Gastrocnemius medialis (tissue), 4 donors: Measurements from ENCODE around the gene UGGT1. TPM values are rescaled to one million over a fixed set of nuclear protein-coding genes. Genes with fewer than 3 reads are reported as not detected.

Experiments used
- ATAC-seq, 2 donors: fragments of 150-250 bp; one replicate each; pipeline ENCODE4 v1.9.1; 2016
- DNase-seq, 2 donors: peaks; one replicate each; pipeline ENCODE4 v3.0.0-alpha.2; 2019
- H3K27ac ChIP-seq, 4 donors: fragments of 200-600 bp; sonication (generic); 1 replicate in 1 of 4; 2 replicates in 3 of 4; pipeline ENCODE4 v1.5.1; 2016 to 2018; ENCODE audit warnings: mild to moderate bottlenecking in 2 of 4, moderate library complexity in 1 of 4
- H3K27me3 ChIP-seq, 3 donors: fragments of 200-600 bp; sonication (generic) in 2 of 3; 1 replicate in 1 of 3; 2 replicates in 2 of 3; pipeline versions ENCODE4 v1.5.1 to v1.6.0; 2016 to 2019; ENCODE audit warnings: mild to moderate bottlenecking in 1 of 3, moderate library complexity in 1 of 3
- H3K36me3 ChIP-seq, 2 donors: fragments of 200-600 bp; sonication (generic) in 1 of 2; one replicate each; pipeline ENCODE4 v1.5.1; 2017 to 2018
- H3K4me1 ChIP-seq, 2 donors: fragments of 200-600 bp; sonication (generic) in 1 of 2; one replicate each; pipeline ENCODE4 v1.5.1; 2016 to 2017; ENCODE audit warnings: mild to moderate bottlenecking in 2 of 2
- H3K4me3 ChIP-seq, 4 donors: fragments of 200-600 bp; sonication (generic) in 3 of 4; 1 replicate in 1 of 4; 2 replicates in 3 of 4; pipeline ENCODE4 v1.5.1; 2016 to 2019; ENCODE audit warnings: mild to moderate bottlenecking in 2 of 4
- H3K9me3 ChIP-seq, 3 donors: fragments of 200-600 bp; sonication (generic) in 2 of 3; 1 replicate in 1 of 3; 2 replicates in 2 of 3; pipeline ENCODE4 v1.5.1; 2016 to 2019
- POLR2A ChIP-seq, 2 donors: fragments of 450-650 bp; IDR thresholded peaks; one replicate each; pipeline ENCODE4 v1.6.1; 2017; ENCODE audit warnings: antibody characterized with exemption in 2 of 2, mild to moderate bottlenecking in 2 of 2, moderate library complexity in 2 of 2
- in situ Hi-C, 4 donors: fragments of 200-750 bp; cut with MboI; loops; one replicate each; pipeline versions ENCODE4 v1.15.0 to v1.8.0; 2017; ENCODE audit warnings: low sequenced_read_pairs in 4 of 4
- intact Hi-C: fragments of 100-400 bp; cut with DNase I; formaldehyde crosslinking; loops from one replicate; pipeline ENCODE4 v1.15.1; 2023; ENCODE audit warnings: low total_unique reads
- total RNA-seq, 4 donors: library from RNA; depleted of rRNA; stranded (reverse); fragments of >200 nt; gene quantifications; one replicate each; pipeline versions ENCODE4 v1.1.0 to v1.2.3, GENCODE V29; 2016
- TF ChIP-seq, protein P1 (sequence below), 5 experiments: fragments of 450-650 bp in 3 of 5; fragments of 200-600 bp in 2 of 5; sonication (generic) in 2 of 5; IDR thresholded peaks in 4 of 5; conservative IDR thresholded peaks in 1 of 5; 1 replicate in 4 of 5; 2 replicates in 1 of 5; pipeline ENCODE4 v1.5.1; 2016 to 2019; ENCODE audit warnings: antibody characterized with exemption in 5 of 5, mild to moderate bottlenecking in 3 of 5, moderate library complexity in 3 of 5

UGGT1 gene
- total RNA-seq, 4 donors from 2014 or later: 35.1 to 51.7 (median 45.2) TPM

DNA sequence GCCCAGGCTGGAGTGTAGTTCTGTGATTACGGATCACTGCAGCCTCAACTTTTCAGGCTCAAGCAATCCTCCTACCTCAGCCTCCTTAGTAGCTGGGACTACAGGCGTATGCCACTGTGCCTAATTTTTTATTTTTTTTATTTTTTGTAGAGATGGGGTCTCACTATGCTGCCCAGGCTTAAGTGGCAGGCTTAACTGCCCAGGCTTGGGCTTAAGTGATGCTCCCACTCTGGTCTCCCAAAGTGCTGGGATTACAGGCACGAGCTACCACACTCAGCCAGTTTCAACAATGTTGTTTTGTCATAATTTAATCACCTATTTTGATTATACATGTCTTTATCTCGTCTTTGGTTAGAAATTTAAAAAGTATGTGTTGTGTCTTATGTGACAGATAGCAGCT lies 18.2 kb downstream of the UGGT1 start:
- TF ChIP-seq, protein P1, sequence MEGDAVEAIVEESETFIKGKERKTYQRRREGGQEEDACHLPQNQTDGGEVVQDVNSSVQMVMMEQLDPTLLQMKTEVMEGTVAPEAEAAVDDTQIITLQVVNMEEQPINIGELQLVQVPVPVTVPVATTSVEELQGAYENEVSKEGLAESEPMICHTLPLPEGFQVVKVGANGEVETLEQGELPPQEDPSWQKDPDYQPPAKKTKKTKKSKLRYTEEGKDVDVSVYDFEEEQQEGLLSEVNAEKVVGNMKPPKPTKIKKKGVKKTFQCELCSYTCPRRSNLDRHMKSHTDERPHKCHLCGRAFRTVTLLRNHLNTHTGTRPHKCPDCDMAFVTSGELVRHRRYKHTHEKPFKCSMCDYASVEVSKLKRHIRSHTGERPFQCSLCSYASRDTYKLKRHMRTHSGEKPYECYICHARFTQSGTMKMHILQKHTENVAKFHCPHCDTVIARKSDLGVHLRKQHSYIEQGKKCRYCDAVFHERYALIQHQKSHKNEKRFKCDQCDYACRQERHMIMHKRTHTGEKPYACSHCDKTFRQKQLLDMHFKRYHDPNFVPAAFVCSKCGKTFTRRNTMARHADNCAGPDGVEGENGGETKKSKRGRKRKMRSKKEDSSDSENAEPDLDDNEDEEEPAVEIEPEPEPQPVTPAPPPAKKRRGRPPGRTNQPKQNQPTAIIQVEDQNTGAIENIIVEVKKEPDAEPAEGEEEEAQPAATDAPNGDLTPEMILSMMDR (IDR thresholded peaks at IDR 0.05 in 4 of 5, conservative IDR thresholded peaks at IDR 0.05 in 1 of 5): no peak
- no peak for TF ChIP-seq POLR2A (IDR thresholded peaks at IDR 0.05)
- H3K9me3 ChIP-seq: no peaks in the 10 kb centered on the region
- no peaks in the 10 kb centered on the region for H3K27me3 ChIP-seq
- intact Hi-C loops: no loop called here
- peaks cover 0 to 54% of the 10 kb centered on the region in 2 donors for H3K36me3 ChIP-seq
- H3K4me1 ChIP-seq: no peaks in the 10 kb centered on the region
- H3K4me3 ChIP-seq: no peak overlapping the region
- in situ Hi-C loops: no loop called here
- DNase-seq (no peak), ATAC-seq (no peak)
- no peak overlapping the region for H3K27ac ChIP-seq

DNA sequence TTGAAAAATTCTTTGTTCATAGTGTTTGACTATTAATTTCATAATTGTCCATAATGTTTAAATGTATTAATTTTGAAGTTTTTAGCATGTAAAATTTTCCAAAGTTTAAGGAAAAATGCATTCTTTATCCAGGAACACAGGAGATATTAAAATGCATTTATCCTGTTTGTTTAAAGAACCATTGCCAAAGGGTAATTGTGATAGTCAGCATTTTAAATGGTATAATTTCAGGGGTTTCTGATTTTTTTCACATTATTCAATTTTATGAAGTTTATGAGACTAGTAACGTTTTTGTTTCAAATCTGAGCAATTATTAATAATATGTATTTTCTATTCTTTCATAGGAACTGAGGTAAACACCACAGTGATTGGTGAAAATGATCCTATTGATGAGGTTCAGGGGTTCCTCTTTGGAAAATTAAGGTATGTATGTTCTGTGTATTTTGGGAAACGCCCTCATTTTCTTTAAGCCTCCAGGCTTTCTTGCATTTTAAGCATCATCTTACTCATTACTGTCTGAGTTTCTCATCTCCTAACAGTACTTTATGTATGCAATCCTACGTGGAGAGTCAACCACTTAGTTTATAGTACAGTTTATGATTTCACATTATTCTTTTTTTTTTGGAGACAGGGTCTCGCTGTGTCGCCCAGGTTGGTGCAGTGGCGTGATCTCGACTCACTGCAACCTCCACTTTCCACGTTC lies 25.1 kb downstream of the UGGT1 start:
- intact Hi-C loops (no loop called here), in situ Hi-C loops (no loop called here)
- DNase-seq (no peak), ATAC-seq (no peak)
- no peak overlapping the region for H3K27ac ChIP-seq
- TF ChIP-seq POLR2A (IDR thresholded peaks at IDR 0.05): no peak
- TF ChIP-seq, protein P1 (IDR thresholded peaks at IDR 0.05 in 4 of 5, conservative IDR thresholded peaks at IDR 0.05 in 1 of 5): no peak
- H3K27me3 ChIP-seq: no peaks in the 10 kb centered on the region
- H3K9me3 ChIP-seq: no peaks in the 10 kb centered on the region
- no peaks in the 10 kb centered on the region for H3K4me1 ChIP-seq
- no peak overlapping the region for H3K4me3 ChIP-seq
- peaks cover 0 to 85% of the 10 kb centered on the region in 2 donors for H3K36me3 ChIP-seq

DNA sequence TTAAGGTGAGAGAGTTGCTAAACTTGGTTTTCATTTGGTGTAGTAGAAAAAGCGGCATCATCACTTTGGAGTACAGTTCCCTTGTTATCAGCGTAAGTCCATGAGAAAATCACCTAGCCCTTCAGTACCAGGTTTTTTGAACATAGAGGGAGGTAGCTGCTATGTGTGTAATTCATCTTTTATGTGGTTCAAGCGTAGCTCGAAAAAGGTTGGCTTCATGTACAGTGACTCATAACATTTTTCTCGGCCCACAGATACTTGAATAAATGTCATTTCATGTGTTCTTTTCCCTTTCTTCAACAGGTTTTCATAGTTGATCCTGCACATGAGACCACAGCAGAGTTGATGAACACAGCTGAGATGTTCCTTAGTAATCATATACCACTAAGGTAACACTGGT lies 43.6 kb downstream of the UGGT1 start:
- in situ Hi-C loops (loop anchor here in 1 of 4 donors (25.0 kb wide), 1 partner anchor 822 kb away; no protein-coding TSS in a partner anchor), intact Hi-C loops (no loop called here)
- Histone ChIP-seq H3K9me3 (no peaks in the 10 kb centered on the region), H3K36me3 (peaks cover 3 to 91% of the 10 kb centered on the region in 2 donors), H3K27ac (no peak overlapping the region), H3K4me1 (no peaks in the 10 kb centered on the region), H3K27me3 (no peaks in the 10 kb centered on the region), H3K4me3 (no peak overlapping the region)
- DNase-seq (no peak), ATAC-seq (no peak)
- TF ChIP-seq, protein P1 (IDR thresholded peaks at IDR 0.05 in 4 of 5, conservative IDR thresholded peaks at IDR 0.05 in 1 of 5): no peak
- no peak for TF ChIP-seq POLR2A (IDR thresholded peaks at IDR 0.05)

DNA sequence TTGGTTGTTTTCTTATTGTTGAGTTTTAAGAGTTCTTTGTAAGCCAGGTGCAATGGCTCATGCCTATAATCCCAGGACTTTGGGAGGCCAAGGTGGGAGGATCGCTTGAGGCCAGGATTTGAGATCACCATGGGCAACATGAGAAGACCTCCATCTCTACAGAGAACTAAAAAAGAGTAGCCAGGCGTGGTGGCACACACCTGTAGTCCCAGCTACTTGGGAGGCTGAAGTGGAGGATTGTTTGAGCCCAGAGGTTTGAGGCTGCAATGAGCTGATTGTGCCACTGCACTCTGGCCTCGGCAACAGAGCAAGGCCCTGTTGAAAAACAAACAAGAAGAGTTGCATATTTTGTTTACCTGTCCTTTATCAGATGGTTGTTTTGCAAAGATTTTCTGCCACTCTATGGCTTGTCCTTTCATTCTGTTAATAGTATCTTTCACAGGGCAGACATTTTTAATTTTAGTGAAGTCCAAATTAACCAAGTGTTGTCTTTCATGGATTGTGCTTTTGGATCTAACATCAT lies 46.2 kb downstream of the UGGT1 start:
- Histone ChIP-seq H3K36me3 (peaks cover 3 to 94% of the 10 kb centered on the region in 2 donors), H3K27me3 (no peaks in the 10 kb centered on the region), H3K4me3 (no peak overlapping the region), H3K9me3 (no peaks in the 10 kb centered on the region), H3K4me1 (no peaks in the 10 kb centered on the region), H3K27ac (no peak overlapping the region)
- in situ Hi-C loops: loop anchor here in 1 of 4 donors (25.0 kb wide), 1 partner anchor 825 kb away; no protein-coding TSS in a partner anchor
- ATAC-seq (no peak), DNase-seq (no peak)
- TF ChIP-seq, protein P1 (IDR thresholded peaks at IDR 0.05 in 4 of 5, conservative IDR thresholded peaks at IDR 0.05 in 1 of 5): no peak
- TF ChIP-seq POLR2A (IDR thresholded peaks at IDR 0.05): no peak
- intact Hi-C loops: no loop called here
